T-helper 2 cell treated with Interferon-gamma antibody and Interleukin-4, amounts not matched to agents 100 ng/mL and 5 ng/mL, for 36 hours (primary cell): ENCODE results near the gene SLC22A31. TPM values are rescaled to one million over a fixed set of nuclear protein-coding genes. Genes with fewer than 3 reads are reported as not detected.

Source experiments
- intact Hi-C: fragments of 100-400 bp; cut with micrococcal nuclease; formaldehyde crosslinking; loops from one replicate; pipeline ENCODE4 v1.15.1; 2023
- total RNA-seq: library from RNA; stranded (reverse); gene quantifications from 2 replicates; pipeline ENCODE4 v1.2.3, GENCODE V29; 2022

SLC22A31 gene
- total RNA-seq, 1 donor from 2014 or later, result 2.5 TPM

- intact Hi-C loops, result loop anchor here (5.0 kb wide), 1 partner anchor 431 kb away; no protein-coding TSS in a partner anchor
Observed at GRCh38 chr16:89168381-89169189, 31.8 kb downstream of the SLC22A31 start.

DNA sequence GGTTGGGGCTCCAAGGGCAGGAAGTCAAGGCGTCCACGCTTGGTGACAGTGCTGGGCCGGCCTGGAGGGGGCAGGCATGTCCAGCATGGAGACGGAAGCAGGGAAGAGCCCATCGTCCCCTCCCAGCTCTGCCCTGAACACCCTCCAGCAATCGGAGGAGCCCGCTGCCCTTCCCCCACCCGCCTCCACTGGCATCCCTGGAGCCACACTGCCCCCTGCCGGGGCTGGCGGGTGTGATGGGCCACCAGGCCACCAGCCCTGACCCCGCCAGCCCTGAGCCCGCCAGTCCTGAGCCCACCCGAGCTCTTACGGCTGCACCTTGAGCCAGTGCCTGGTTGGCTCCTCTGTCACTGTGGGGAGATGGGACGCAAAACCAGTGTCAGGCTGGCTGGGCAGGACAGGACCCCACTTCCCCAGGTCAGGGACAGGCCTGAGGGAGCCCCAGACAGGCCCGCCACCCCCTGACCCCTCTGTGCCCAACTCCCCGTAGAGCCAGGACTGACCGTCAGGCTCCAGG lies 32.9 kb downstream of the SLC22A31 start:
- intact Hi-C loops, result loop anchor here (1.0 to 5.0 kb wide), 3 partner anchors 225 to 430 kb away; no protein-coding TSS in a partner anchor

- intact Hi-C loops, result loop anchor here (1.0 to 5.0 kb wide), 3 partner anchors 225 to 430 kb away; no protein-coding TSS in a partner anchor
Observed at GRCh38 chr16:89166696-89167424, 33.5 kb downstream of the SLC22A31 start.

- intact Hi-C loops, result loop anchor here (5.0 kb wide), 1 partner anchor 428 kb away; no protein-coding TSS in a partner anchor
Observed at GRCh38 chr16:89165681-89165979, 34.7 kb downstream of the SLC22A31 start.

DNA sequence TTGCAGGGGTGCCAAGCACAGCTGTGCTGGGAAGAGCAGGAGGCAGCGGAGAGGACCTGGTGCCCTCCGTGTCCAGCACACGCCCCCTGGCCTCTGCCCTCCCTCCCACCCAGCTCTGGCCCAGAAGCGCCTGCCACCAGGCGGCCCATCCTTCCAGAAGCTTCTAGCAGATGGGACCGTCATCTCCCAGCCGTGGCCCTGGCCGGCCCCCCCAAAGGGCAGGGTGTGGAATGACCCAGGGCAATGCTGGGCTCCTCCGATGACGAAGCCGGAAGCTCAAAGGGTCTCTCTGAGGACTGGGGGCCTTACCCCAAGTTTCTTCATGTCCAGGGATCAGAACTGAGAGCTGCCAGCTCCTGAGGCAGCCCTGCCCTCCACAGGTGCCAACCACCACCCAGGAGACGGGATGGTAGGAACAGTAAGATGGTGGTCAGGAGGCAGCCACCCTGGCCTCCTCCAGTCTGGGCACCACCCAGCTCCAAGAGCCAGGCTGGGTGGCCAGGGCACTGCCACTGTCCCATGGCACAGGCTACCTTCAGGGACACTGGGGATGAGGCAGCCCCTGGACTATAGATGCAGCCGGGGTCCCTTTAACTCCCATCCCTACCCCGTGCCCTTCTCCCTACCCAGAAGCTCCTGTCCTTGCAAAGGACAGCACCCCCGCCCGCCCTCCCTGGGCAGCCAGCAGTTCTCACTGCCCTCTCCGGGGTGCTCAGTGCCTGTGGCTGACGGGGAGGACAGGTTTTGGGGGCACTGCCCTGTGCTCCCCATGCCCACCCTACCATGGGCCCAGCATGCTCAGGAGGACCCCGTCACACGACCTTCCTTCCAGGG lies 35.3 kb downstream of the SLC22A31 start:
- intact Hi-C loops, result loop anchor here (5.0 kb wide), 1 partner anchor 428 kb away; no protein-coding TSS in a partner anchor

DNA sequence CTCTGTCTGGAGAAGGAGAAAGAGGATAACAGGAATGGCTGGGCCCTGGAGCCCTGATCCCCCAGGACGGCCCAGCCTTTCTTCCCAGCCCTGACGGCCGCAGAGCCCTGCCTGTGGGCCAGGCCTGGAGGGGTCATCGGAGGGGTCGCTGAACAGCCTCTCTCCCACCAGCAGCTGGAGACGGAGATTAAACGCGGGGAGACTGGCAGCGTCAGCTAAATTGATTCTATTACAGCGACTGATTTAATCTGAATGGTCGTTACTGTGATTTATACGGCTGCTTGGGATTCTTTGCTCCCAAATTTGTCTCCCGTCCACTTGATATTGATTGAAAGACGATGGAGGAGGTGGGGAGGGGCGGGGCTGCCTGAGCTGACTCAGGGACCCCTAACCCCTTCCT lies 35.9 kb downstream of the SLC22A31 start:
- intact Hi-C loops, result no loop called here

GRCh38 chr16:89163297-89163696 lies 37.0 kb downstream of the SLC22A31 start:
- intact Hi-C loops, result no loop called here

DNA sequence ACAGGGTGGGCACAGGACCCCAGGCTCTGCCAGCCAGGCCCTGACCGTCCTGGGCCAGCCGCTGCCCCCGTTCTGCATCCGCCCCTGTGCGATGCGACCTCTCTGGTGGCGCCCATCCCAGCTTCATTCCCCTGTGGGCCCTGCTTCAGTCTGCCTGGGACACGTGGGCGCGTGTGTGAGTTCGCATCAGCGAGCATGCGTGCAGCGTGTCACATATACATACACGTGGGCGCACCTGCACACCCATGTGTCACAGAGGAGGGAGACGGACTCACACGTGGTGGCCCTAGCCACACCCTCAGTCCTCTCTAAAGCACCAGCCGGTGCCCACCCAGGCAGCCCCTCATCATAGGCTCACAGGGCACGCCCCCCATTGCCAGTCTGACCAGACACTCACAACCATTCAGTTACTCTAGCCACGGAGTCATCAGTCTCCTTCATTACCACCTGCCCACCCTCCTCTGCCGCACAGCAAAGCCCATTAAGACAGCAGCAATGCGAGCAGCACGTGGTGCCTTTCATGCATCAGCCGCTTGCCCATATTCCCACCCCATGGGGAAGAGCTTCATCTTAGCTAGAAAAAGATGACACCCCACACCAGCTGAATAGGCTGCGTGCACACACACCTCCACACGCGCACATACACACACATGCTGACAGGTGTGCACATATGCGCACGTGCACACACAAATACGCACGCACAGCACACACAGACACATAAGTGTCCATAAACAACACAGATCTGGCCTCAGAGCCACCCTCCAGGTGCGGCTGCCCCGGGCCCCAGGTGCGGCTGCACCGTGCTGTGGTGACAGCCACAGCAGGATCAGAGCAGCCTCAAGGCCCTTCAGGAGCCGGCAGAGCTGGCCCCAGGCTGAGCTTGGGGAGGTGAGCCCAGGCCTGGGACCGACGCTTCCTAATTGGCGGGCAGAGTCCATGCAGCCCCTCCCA lies 38.3 kb downstream of the SLC22A31 start:
- intact Hi-C loops, result no loop called here

- intact Hi-C loops, result no loop called here
Observed at GRCh38 chr16:89160977-89161701, 39.2 kb downstream of the SLC22A31 start.

GRCh38 chr16:89159850-89160354 lies 40.4 kb downstream of the SLC22A31 start:
- intact Hi-C loops, result no loop called here

GRCh38 chr16:89159066-89159849 lies 41.1 kb downstream of the SLC22A31 start:
- intact Hi-C loops, result no loop called here

GRCh38 chr16:89157778-89158177 lies 42.6 kb downstream of the SLC22A31 start:
- intact Hi-C loops, result no loop called here

- intact Hi-C loops, result no loop called here
Observed at GRCh38 chr16:89156740-89157645, 43.3 kb downstream of the SLC22A31 start.

- intact Hi-C loops, result no loop called here
Observed at GRCh38 chr16:89155851-89156739, 44.2 kb downstream of the SLC22A31 start.

DNA sequence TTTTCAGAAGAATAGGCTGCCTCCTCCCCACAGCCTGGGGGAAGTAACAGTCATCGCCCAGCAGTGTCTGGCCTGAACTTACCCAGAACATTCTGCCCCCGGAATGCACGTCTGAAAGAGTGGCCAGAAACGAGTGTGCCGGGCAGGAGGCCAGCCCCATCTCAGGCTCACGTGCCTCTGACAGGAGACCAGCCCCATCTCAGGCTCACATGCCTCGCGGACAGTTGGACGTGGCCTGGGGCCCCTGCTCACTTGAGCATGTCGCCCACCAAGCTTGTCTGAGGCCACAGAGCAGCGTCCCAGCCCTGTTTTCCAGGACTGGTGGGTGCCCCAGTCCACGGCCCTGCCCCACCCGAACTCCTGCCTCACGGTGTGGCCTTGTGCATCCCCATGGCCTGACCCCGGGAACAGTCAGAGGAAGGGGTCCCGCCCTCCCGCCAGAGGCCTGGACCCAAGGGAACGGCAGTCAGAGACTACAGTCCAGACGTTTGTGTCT lies 45.1 kb downstream of the SLC22A31 start:
- intact Hi-C loops, result no loop called here
